Measurements from ENCODE around the gene RCL1.

- TF ChIP-seq CTCF (optimal IDR thresholded peaks at IDR 0.05 in 1 of 3, IDR thresholded peaks at IDR 0.05 in 1 of 3, conservative IDR thresholded peaks at IDR 0.05 in 1 of 3; ENCODE audit: extremely low read depth in 1 of 3, insufficient read depth in 2 of 3, low read length in 3 of 3) (no peak), EZH2 (IDR thresholded peaks at IDR 0.05; ENCODE audit: low read length) (no peak)
Observed at GRCh38 chr9:4883326-4883873, 90.7 kb downstream of the RCL1 start.
